Measurements from ENCODE around the gene MTCL1. TPM values are rescaled to one million over a fixed set of nuclear protein-coding genes. Genes with fewer than 3 reads are reported as not detected.

Gene MTCL1
- polyA plus RNA-seq, 3 donors: 15.2 to 37.5 (median 29.8) TPM

DNA sequence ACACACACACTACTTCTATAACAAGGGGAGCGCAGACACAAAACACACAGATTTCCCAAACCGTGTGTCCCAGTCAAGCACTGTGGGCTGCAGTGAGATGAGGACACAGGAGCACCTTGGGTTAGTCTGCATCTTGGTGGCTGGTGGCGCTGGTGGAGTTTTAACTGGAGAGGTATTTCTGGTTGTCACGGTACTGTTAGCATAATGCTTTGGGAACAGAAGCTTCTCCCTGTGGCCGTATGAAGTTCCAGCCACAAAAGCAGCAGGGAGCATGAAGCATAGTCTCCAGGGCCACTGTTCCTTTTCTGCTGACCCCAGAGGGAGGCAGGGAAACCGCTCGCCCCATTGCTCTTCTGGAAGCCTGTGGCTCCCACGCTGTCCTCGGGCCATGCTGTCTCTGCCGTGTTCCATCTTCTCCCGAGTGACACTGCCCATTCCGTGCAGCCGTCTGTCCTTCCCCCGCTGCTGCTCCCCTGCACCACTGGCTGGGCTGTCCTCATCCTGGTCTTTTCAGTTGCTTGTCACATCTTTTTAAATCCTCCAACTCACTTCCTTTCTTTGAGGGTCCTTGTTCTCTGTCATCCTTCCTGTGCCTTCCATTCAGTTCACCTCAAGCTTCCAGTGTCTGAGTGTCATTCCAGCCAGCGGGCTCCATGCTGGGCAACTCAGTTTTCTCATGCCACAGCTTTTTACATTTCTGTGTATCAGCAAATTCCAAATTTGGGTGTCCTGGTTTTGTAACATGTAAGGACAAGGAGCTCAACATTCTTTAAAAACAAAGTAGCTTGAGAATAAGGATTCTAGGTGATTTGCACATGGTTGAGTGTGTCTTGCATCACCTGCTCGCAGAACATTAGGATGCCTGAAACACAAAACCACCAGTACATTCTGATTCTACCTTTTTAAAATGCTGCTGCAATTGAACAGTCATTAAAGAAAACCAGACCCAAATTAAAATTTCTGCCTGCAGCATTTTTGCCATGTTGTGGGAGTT, 125.0 kb downstream of the MTCL1 start:
- no peak for DNase-seq

DNA sequence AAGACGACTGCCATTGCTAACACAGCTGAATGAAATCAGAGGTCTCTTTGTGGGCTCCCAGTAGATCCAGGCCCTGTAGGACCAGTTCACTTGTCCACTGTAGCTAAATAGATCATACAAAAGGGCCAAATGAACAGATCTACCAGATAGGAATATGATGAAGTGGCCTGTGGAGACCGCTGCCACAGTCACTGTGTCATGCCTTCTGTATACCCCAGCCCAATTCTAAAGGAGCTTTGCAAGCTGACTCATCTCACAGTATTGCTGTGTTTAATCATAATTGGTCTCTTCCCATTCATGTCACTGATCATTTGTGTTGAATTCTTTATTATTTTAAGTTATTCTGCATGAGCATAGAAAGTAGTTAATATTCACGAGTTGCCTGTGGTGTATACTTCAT, 125.8 kb downstream of the MTCL1 start:
- DNase-seq: no peak

GRCh38 chr18:8831531-8831930, 126.2 kb downstream of the MTCL1 start:
- no peak for DNase-seq

GRCh38 chr18:8833480-8833879, 128.1 kb downstream of the MTCL1 start:
- no peak for DNase-seq

- DNase-seq: no peak
Observed at GRCh38 chr18:8834881-8835280, 129.5 kb downstream of the MTCL1 start.

GRCh38 chr18:8835521-8835953, 130.2 kb downstream of the MTCL1 start:
- DNase-seq: no peak

- no peak for DNase-seq
Observed at GRCh38 chr18:8839281-8839680, 133.9 kb downstream of the MTCL1 start.

DNA sequence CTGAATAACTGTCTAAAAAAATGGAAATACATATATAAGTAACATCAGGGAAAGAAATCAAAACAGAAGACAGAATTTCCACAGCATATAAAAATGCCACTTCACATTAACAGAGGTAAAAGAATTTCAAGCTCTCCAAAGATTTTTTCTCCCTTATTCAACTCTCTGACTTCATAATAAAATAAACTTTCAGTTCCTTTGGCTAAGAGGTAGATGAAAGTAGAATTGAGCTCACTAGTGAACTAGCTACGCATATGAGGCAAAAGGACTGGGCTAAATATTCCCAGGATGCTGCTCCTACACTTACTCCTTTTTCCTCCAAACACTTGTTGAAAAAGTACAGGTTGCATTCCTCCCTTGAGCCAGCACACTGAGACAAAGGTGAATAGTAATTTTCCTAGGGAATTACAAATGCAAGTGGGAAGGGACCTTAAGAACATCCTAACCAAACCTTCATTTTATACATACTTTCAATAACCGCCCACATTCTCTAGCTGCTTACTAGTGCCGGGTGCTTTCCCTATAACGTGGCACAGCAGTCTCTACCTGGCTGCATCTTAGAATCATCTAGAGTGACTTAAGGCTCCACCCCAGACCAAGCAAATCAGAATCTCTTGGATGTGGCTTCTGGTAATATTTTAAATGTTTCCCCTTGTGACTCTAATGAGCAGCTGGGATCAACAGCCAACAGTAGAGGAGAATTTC, 136.6 kb downstream of the MTCL1 start:
- no peak for DNase-seq

DNA sequence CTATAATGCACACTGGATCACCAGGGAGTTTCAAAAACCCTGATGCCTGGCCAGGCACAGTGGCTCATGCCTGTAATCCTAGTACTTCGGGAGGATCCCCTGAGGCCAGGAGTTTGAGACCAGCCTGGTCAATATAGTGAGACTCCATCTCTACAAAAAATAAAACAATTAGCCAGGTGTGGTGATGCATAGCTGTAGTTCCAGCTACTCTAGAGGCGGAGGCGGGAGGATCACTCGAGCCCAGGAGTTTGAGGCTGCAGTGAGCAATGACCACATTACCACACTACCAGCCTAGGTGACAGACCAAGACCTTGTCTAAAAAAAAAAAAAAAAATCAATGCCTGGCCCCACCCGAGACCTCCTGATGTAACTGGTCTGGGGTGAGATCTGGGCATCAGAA, 137.2 kb downstream of the MTCL1 start:
- DNase-seq: no peak

- DNase-seq: no peak
Observed at GRCh38 chr18:8843005-8843404, 137.6 kb downstream of the MTCL1 start.

DNA sequence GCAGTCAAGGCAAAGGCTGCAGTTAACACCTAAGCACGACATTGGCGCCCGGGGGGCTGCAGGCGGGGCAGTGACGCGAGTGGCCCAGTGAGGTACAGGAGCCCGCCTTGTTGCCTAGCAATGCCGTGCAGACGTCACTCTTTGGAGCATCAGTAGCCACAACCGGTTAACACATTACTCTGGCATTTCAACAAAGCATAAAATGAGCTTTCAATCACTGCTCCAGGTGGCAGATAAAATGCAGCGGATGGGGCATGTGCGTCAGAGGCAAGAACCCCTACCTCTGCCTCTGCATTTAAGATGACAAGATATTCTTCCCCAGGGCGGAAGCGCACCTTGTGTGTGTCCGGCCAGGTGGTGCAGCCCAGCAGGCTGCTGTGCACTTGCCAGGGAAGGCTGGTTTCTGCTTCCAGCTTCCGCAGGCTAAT, 139.4 kb downstream of the MTCL1 start:
- peak; percentile 45 for DNase-seq

DNA sequence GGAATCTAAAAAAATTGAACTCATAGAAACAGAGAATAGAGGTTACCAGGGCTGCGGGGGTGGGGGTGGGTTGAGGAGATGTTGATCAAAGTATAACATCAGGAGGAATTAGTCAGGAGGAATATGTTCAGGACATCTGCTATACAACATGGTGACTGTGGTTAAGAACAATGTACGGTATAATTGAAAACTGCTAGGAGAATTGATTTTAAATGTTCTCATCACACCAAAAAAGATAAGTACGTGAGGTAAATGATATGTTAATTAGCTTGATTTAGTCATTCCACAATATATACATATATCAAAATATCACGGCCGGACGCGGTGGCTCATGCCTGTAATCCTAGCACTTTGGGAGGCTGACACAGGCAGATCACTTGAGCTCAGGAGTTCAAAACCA, 140.2 kb downstream of the MTCL1 start:
- no peak for DNase-seq

DNA sequence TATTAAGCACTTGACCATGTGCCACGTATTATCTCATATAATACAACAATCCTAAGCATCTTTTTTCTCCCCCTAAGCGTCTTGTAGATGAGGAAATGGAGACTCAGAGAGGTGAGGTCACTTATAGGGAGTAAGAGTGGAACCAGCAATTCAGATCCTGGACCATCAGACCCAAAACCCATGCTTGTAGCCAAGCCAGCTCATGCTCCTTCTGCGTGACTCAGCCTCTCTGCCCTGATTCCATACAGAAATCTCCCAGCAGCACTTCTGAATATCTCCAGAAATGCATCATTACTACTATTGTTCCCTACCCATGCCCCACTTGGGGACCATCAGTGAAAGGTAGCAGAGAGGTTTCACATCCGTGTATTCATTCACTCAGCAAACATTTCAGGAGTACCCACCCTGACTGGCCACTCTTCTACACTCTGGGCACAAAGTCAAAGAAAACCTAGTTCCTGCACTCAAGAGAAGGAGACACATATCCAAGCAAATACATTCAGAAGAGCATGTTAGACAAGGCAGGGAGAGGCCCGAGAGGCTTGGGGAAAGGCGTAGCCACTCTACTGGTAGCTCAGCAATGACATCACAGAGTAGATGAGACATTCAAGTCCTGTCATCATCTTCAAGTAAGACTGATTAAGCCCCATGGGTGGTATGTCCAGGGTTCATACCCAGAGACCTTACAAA, 141.9 kb downstream of the MTCL1 start:
- DNase-seq: no peak

- no peak for DNase-seq
Observed at GRCh38 chr18:8847900-8848299, 142.5 kb downstream of the MTCL1 start.

GRCh38 chr18:8848541-8848940, 143.2 kb downstream of the MTCL1 start:
- DNase-seq: no peak

GRCh38 chr18:8849696-8850095, 144.3 kb downstream of the MTCL1 start:
- DNase-seq: no peak

DNA sequence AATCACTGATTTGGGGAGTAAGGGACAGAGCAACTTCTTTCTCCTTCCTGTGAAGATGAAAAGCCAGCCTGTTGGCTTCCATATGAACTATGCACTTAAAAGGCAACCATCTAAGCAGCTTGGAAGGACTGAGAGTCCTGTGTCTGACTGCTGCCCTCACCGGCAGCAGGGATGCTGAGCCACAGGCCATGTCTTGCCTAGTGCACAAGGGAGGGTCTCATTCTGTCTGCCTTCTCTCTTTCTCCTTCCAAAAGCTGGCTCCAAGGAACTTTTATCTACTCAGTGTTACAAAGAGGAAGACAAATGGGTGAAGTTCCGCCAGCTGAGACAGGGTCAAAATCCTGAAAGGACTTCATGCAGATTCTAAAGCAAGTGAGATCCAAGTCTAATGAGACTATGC, 146.3 kb downstream of the MTCL1 start:
- DNase-seq: no peak

- no peak for DNase-seq
Observed at GRCh38 chr18:8854550-8854949, 149.2 kb downstream of the MTCL1 start.

DNA sequence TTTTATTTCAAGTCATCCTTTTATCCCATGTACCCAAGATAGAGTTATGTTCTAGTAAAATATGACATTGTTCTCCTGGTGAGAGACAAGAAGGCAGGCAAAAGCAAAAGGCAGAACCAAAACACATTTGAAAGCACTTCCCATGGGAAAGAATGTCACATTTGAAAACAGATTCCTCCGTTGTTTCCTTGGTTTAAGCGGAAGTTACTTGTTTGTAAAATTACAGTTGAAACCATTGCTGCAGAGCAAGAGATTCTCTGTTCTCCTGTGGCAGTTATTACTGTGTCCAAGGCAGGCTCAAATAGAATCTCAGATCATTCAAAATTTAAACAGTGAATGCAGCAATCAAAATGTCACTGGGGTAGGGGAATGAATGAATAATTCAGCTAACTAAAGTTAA, 149.6 kb downstream of the MTCL1 start:
- no peak for DNase-seq

DNA sequence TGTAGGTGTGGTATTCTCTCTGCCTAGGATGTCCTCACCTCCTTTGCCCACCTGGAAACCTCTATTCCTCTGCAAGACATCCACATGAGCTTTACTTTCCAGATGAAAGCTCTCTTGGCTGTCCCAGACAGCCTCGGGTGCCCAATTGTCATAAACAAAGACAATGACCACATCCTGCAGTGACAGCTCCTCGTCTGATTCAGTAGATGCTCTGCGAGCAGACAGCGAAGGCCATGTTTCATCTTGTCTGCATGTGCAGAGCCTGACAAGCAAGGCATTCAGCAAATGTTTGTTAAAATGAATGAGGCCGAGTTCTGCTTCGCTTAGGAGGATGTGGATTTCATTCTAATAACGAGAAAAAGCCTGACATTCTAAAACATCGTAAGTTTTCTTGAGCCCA, 150.9 kb downstream of the MTCL1 start:
- no peak for DNase-seq

- no peak for DNase-seq
Observed at GRCh38 chr18:8856769-8857393, 151.5 kb downstream of the MTCL1 start.

DNA sequence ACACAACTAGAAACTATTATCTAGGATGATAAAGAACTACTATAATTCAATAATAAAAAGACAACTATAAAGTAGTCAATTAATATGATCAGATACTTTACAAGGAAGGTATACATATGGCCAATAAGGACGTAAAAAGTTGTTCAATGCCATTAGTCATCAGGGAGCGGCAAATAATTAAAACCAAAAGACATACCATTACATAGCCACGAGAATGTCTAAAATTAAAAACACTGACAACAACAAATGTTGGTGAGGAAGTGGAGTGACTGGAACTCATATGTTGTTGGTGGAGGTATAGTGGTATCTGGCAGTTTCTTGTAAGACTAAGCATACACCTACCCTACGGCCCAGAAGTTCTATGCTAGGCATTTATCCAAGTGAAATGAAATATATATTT, 152.4 kb downstream of the MTCL1 start:
- DNase-seq: no peak
